Astrocyte of the cerebellum (primary cell): ENCODE results near the gene ILF3.

ENCODE experiments used
- DNase-seq: peaks from one replicate; pipeline ENCODE4 v3.0.0-alpha.2; 2011; ENCODE audit warnings: low read depth
- H3K4me3 ChIP-seq: 2 replicates; pipeline ENCODE4 v1.5.1; 2011; ENCODE audit warnings: mild to moderate bottlenecking, low read depth, low read length, moderate library complexity
- CTCF ChIP-seq: IDR thresholded peaks from 2 replicates; pipeline ENCODE4 v1.5.1; 2012; ENCODE audit warnings: low read length, low read depth, moderate library complexity, mild to moderate bottlenecking; ENCODE audit errors: missing control alignments
- in situ Hi-C: cut with HindIII; loops from 2 replicates; pipeline ENCODE4 v1.10.0; 2017; ENCODE audit warnings: low sequenced_read_pairs

ILF3 gene

GRCh38 chr19:10617409-10618121 lies 36.6 kb upstream of the ILF3 start:
- DNase-seq: no peak
- H3K4me3 ChIP-seq: no peak overlapping the region
- TF ChIP-seq CTCF: no peak
- in situ Hi-C loops: no loop called here

DNA sequence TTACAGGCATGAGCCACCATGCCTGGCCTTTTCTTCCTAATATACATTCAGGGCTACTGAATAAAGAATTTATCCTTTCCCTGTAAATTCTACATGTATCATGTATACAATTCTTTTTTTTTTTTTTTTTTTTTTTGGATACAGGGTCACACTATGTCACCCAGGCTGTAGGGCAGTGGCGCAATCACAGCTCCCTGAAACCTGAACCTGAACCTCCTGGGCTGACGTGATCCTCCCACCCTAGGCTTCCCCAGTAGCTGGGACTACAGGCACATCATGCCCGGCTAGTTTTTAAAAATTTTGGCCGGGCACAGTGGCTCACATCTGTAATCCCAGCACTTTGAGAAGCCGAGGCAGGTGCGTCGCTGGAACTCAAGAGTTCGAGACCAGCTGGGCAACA lies 35.3 kb upstream of the ILF3 start:
- in situ Hi-C loops: no loop called here
- H3K4me3 ChIP-seq: no peak overlapping the region
- no peak for DNase-seq
- TF ChIP-seq CTCF: no peak

- no peak overlapping the region for H3K4me3 ChIP-seq
- in situ Hi-C loops: no loop called here
- no peak for DNase-seq
- TF ChIP-seq CTCF: no peak
Observed at GRCh38 chr19:10620786-10621185, 33.4 kb upstream of the ILF3 start.

DNA sequence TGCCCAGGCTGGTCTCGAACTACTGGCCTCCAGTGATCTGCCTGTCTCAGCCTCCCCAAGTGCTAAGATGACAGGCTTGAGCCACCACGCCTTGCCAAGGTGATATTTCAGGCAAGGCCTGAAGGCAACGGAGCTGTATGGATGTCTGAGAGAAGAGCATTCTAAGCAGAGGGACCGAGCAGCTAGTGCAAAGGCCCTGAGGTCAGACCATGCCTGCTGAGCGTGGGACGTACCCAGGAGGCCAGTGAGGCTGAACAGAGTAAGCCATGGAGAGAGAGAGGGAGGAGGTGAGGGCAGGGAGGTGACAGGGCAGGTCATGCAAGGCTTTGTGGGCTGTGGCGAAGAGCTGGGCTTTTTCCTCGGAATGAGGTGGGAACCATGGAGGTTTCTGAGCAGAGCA lies 32.2 kb upstream of the ILF3 start:
- in situ Hi-C loops: no loop called here
- no peak for TF ChIP-seq CTCF
- no peak overlapping the region for H3K4me3 ChIP-seq

GRCh38 chr19:10624585-10624984 lies 29.6 kb upstream of the ILF3 start:
- in situ Hi-C loops: no loop called here
- no peak for DNase-seq
- TF ChIP-seq CTCF: no peak
- no peak overlapping the region for H3K4me3 ChIP-seq

More for the DNA sequence above, 32.2 kb upstream of the ILF3 start:
- no peak for DNase-seq

GRCh38 chr19:10625003-10625761 lies 29.0 kb upstream of the ILF3 start, which contains the start of gene SLC44A2:
Gene SLC44A2, plus strand, starts transcription at chr19:10625553. Its CDS starts 81 bp downstream, at chr19:10625634.
- no peak for DNase-seq
- no peak for TF ChIP-seq CTCF
- H3K4me3 ChIP-seq: peak within 1 kb of the TSS; percentile 55
- in situ Hi-C loops: no loop called here
